HEK293 (cell line): ENCODE measurements around the gene ARHGAP6.

Experiments
- CTCF ChIA-PET: fragments of 350-600 bp; formaldehyde crosslinking; extraction: SDS; loops from one replicate; lab custom pipeline; 2021; ENCODE audit warnings: antibody characterized with exemption; lab: Yijun Ruan, JAX
- POLR2A ChIA-PET: fragments of 300-600 bp; formaldehyde crosslinking; extraction: SDS; loops from one replicate; lab custom pipeline; 2020; ENCODE audit warnings: antibody characterized with exemption, inconsistent platforms; lab: Yijun Ruan, JAX
- H3K27ac ChIP-seq: fragments of 200-500 bp; sonication (Bioruptor generic); 2 replicates; pipeline ENCODE4 v1.5.1; 2014; ENCODE audit warnings: low read depth, low read length, control low read depth, inconsistent platforms; ENCODE audit errors: extremely low read depth
- H3K36me3 ChIP-seq, 2 experiments: fragments of 200-500 bp in 1 of 2; sonication (Bioruptor generic) in 1 of 2; 1 replicate in 1 of 2; 2 replicates in 1 of 2; pipeline ENCODE4 v1.5.1; 2014 to 2017; ENCODE audit warnings: inconsistent platforms in 2 of 2, low read length in 2 of 2; ENCODE audit not compliant: control insufficient read depth in 2 of 2, insufficient read depth in 1 of 2
- H3K4me1 ChIP-seq: fragments of 200-500 bp; sonication (Bioruptor generic); 2 replicates; pipeline ENCODE4 v1.5.1; 2014; ENCODE audit warnings: mild to moderate bottlenecking, low read length, inconsistent platforms; ENCODE audit not compliant: control insufficient read depth, insufficient read depth
- H3K4me3 ChIP-seq: 2 replicates; pipeline ENCODE4 v1.5.1; 2011; ENCODE audit warnings: low read depth, mild to moderate bottlenecking, control low read depth, low read length, moderate library complexity
- H3K9me3 ChIP-seq: fragments of 200-500 bp; sonication (Bioruptor generic); 2 replicates; pipeline ENCODE4 v1.5.1; 2014; ENCODE audit warnings: low read depth, low read length, inconsistent platforms; ENCODE audit not compliant: control insufficient read depth, insufficient read depth
- FEZF1 ChIP-seq: fragments of 450-650 bp; formaldehyde crosslinking; IDR thresholded peaks from 2 replicates; pipeline ENCODE4 v1.5.1; 2016; ENCODE audit warnings: missing biosample characterization, missing genetic modification characterization
- GLI4 ChIP-seq: fragments of 450-650 bp; formaldehyde crosslinking; IDR thresholded peaks from 2 replicates; pipeline ENCODE4 v1.5.1; 2016; ENCODE audit warnings: missing biosample characterization, missing genetic modification characterization
- HOXC10 ChIP-seq: sonication (generic); formaldehyde crosslinking; IDR thresholded peaks from 2 replicates; pipeline ENCODE4 v1.8.1; 2023; ENCODE audit warnings: mild to moderate bottlenecking, missing genetic modification reagents
- IKZF3 ChIP-seq: fragments of 450-650 bp; IDR thresholded peaks from 2 replicates; pipeline ENCODE4 v1.5.0; 2018; ENCODE audit warnings: missing biosample characterization, mild to moderate bottlenecking, missing genetic modification characterization, moderate library complexity
- KLF10 ChIP-seq: fragments of 450-650 bp; IDR thresholded peaks from 2 replicates; pipeline ENCODE4 v1.5.1; 2018; ENCODE audit warnings: missing biosample characterization, mild to moderate bottlenecking, missing genetic modification characterization
- OSR2 ChIP-seq: fragments of 450-650 bp; formaldehyde crosslinking; IDR thresholded peaks from 2 replicates; pipeline ENCODE4 v1.5.1; 2016; ENCODE audit warnings: missing biosample characterization, missing genetic modification characterization
- REPIN1 ChIP-seq: fragments of 450-650 bp; formaldehyde crosslinking; IDR thresholded peaks from 2 replicates; pipeline ENCODE4 v1.5.1; 2017; ENCODE audit warnings: missing biosample characterization, missing genetic modification characterization, low read depth
- TRIM28 ChIP-seq: IDR thresholded peaks from 2 replicates; pipeline ENCODE4 v1.6.1; 2011; ENCODE audit warnings: low read length, control low read depth, borderline replicate concordance
- YY1 ChIP-seq: fragments of 450-650 bp; formaldehyde crosslinking; IDR thresholded peaks from 2 replicates; pipeline ENCODE4 v1.5.1; 2018; ENCODE audit warnings: missing biosample characterization, missing genetic modification characterization
- ZBTB17 ChIP-seq: fragments of 450-650 bp; formaldehyde crosslinking; IDR thresholded peaks from 2 replicates; pipeline ENCODE4 v1.5.1; 2016; ENCODE audit warnings: missing biosample characterization, missing genetic modification characterization
- ZEB2 ChIP-seq: fragments of 450-650 bp; formaldehyde crosslinking; IDR thresholded peaks from 2 replicates; pipeline ENCODE4 v1.5.1; 2016; ENCODE audit warnings: missing biosample characterization, missing genetic modification characterization
- ZFP37 ChIP-seq: fragments of 450-650 bp; formaldehyde crosslinking; IDR thresholded peaks from 2 replicates; pipeline ENCODE4 v1.5.1; 2016; ENCODE audit warnings: missing biosample characterization, missing genetic modification characterization
- ZNF121 ChIP-seq: fragments of 450-650 bp; formaldehyde crosslinking; IDR thresholded peaks from 2 replicates; pipeline ENCODE4 v1.5.1; 2016; ENCODE audit warnings: missing biosample characterization, missing genetic modification characterization
- ZNF146 ChIP-seq: fragments of 450-650 bp; formaldehyde crosslinking; IDR thresholded peaks from 2 replicates; pipeline ENCODE4 v1.5.1; 2016; ENCODE audit warnings: missing biosample characterization, missing genetic modification characterization
- ZNF157 ChIP-seq: fragments of 450-650 bp; formaldehyde crosslinking; IDR thresholded peaks from 2 replicates; pipeline ENCODE4 v1.5.1; 2016; ENCODE audit warnings: missing biosample characterization, missing genetic modification characterization
- ZNF214 ChIP-seq: fragments of 450-650 bp; formaldehyde crosslinking; IDR thresholded peaks from 2 replicates; pipeline ENCODE4 v1.5.1; 2017; ENCODE audit warnings: missing biosample characterization, mild to moderate bottlenecking, missing genetic modification characterization, borderline replicate concordance
- ZNF221 ChIP-seq: fragments of 450-650 bp; formaldehyde crosslinking; IDR thresholded peaks from 2 replicates; pipeline ENCODE4 v1.5.1; 2017; ENCODE audit warnings: missing biosample characterization, missing genetic modification characterization, borderline replicate concordance
- ZNF274 ChIP-seq, 2 experiments: fragments of 200-500 bp in 1 of 2; fragments of 450-650 bp in 1 of 2; sonication (Bioruptor generic) in 1 of 2; formaldehyde crosslinking in 1 of 2; IDR thresholded peaks; 2 replicates each; pipeline versions ENCODE4 v1.5.1 to v1.6.1; 2014 to 2016; ENCODE audit warnings: borderline replicate concordance in 1 of 2, inconsistent platforms in 1 of 2, low read length in 1 of 2, missing biosample characterization in 1 of 2, missing genetic modification characterization in 1 of 2
- ZNF398 ChIP-seq: fragments of 450-650 bp; formaldehyde crosslinking; IDR thresholded peaks from 2 replicates; pipeline ENCODE4 v1.5.1; 2017; ENCODE audit warnings: missing biosample characterization, missing genetic modification characterization
- ZNF514 ChIP-seq: fragments of 450-650 bp; formaldehyde crosslinking; IDR thresholded peaks from 2 replicates; pipeline ENCODE4 v1.5.1; 2016; ENCODE audit warnings: missing biosample characterization, missing genetic modification characterization
- ZNF596 ChIP-seq: fragments of 450-650 bp; IDR thresholded peaks from 2 replicates; pipeline ENCODE4 v1.5.0; 2018; ENCODE audit warnings: missing biosample characterization, mild to moderate bottlenecking, missing genetic modification characterization, moderate library complexity
- ZNF624 ChIP-seq: fragments of 450-650 bp; formaldehyde crosslinking; IDR thresholded peaks from 2 replicates; pipeline ENCODE4 v1.5.1; 2017; ENCODE audit warnings: missing biosample characterization, missing genetic modification characterization
- ZNF677 ChIP-seq: fragments of 450-650 bp; IDR thresholded peaks from 2 replicates; pipeline ENCODE4 v1.5.0; 2018; ENCODE audit warnings: missing biosample characterization, mild to moderate bottlenecking, missing genetic modification characterization, moderate library complexity
- ZNF76 ChIP-seq: fragments of 450-650 bp; formaldehyde crosslinking; IDR thresholded peaks from 2 replicates; pipeline ENCODE4; 2016; ENCODE audit warnings: low read depth, missing biosample characterization, missing genetic modification characterization, borderline replicate concordance
- ZNF776 ChIP-seq: fragments of 450-650 bp; formaldehyde crosslinking; IDR thresholded peaks from 2 replicates; pipeline ENCODE4 v1.5.0; 2017; ENCODE audit warnings: missing biosample characterization, missing genetic modification characterization, borderline replicate concordance
- ZXDB ChIP-seq: fragments of 450-650 bp; formaldehyde crosslinking; IDR thresholded peaks from 2 replicates; pipeline ENCODE4 v1.5.1; 2016; ENCODE audit warnings: missing biosample characterization, missing genetic modification characterization
- TF ChIP-seq, protein P1 (sequence below): fragments of 450-650 bp; IDR thresholded peaks from 2 replicates; pipeline ENCODE4 v1.5.1; 2018; ENCODE audit warnings: missing biosample characterization, mild to moderate bottlenecking, missing genetic modification characterization
- TF ChIP-seq, protein P2 (sequence below): fragments of 450-650 bp; formaldehyde crosslinking; IDR thresholded peaks from 2 replicates; pipeline ENCODE4 v1.5.1; 2016; ENCODE audit warnings: missing biosample characterization, missing genetic modification characterization
- TF ChIP-seq, protein P3 (sequence below): fragments of 450-650 bp; formaldehyde crosslinking; IDR thresholded peaks from 2 replicates; pipeline ENCODE4 v1.5.1; 2016; ENCODE audit warnings: missing biosample characterization, missing genetic modification characterization

ARHGAP6 gene

DNA sequence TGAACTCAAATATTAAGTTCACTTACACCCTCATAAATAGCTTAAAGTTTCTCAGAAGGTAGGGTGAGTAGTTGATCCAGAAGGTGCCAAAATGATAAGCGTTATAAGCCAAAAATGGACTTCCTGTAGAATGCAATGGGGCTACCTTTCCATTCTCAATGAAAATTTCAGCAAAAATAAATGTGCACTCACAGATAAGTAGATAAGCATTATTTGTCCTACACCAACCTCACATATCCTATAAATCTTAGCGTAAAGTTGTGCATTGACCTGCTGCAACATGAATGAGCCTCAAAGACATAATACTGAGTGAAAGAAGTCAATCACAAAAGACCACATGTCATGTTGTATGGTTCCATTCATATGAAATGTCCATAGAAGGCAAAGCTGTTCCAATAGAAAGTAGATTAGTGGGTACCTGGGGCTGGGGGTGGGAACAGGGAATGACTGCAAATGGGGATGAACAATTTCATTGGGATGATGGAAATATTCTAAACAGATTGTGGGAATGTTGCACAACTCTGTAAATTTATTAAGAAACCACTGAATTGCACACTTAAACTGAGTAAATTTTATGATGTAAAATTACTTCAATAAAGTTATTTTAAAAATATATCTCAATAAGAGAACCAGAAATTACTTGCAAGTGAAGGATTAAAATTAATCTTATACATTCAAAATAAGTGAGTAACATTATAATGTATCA, 271.6 kb downstream of the ARHGAP6 start:
- H3K4me3 ChIP-seq = no peak overlapping the region
- H3K9me3 ChIP-seq = no peaks in the 10 kb centered on the region
- H3K27ac ChIP-seq = no peak overlapping the region
- POLR2A ChIA-PET = no interaction called here
- CTCF ChIA-PET = interaction anchor here (0.8 kb wide), 1 partner anchor 9 kb away, joined by 3 read pairs; no protein-coding TSS in a partner anchor
- TF ChIP-seq HOXC10 (no peak), ZNF514 (tag by site-specific recombination) (no peak), ZNF221 (tag by site-specific recombination) (no peak), FEZF1 (tag by site-specific recombination) (no peak), ZNF157 (no peak), ZXDB (tag by site-specific recombination) (no peak), ZNF274 (IDR thresholded peaks at IDR 0.05; ENCODE audit: low read length) (no peak), ZNF274 (tag by site-specific recombination; IDR thresholded peaks at IDR 0.05; ENCODE audit: borderline replicate concordance) (no peak), ZNF776 (tag by site-specific recombination) (no peak), OSR2 (tag by site-specific recombination) (no peak), ZNF624 (tag by site-specific recombination) (no peak), REPIN1 (tag by site-specific recombination) (no peak), TRIM28 (no peak), ZNF121 (no peak), GLI4 (tag by site-specific recombination) (no peak), ZNF214 (no peak), ZEB2 (no peak), ZNF596 (tag by site-specific recombination) (no peak)
- TF ChIP-seq, protein P1, sequence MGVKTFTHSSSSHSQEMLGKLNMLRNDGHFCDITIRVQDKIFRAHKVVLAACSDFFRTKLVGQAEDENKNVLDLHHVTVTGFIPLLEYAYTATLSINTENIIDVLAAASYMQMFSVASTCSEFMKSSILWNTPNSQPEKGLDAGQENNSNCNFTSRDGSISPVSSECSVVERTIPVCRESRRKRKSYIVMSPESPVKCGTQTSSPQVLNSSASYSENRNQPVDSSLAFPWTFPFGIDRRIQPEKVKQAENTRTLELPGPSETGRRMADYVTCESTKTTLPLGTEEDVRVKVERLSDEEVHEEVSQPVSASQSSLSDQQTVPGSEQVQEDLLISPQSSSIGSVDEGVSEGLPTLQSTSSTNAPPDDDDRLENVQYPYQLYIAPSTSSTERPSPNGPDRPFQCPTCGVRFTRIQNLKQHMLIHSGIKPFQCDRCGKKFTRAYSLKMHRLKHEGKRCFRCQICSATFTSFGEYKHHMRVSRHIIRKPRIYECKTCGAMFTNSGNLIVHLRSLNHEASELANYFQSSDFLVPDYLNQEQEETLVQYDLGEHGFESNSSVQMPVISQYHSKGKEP (tag by site-specific recombination) = no peak
- no peaks in the 10 kb centered on the region for H3K36me3 ChIP-seq
- H3K4me1 ChIP-seq = no peaks in the 10 kb centered on the region

GRCh38 chrX:11386812-11387211, 278.9 kb downstream of the ARHGAP6 start:
- ChIA-PET POLR2A (no interaction called here), CTCF (no interaction called here)
- H3K36me3 ChIP-seq = no peaks in the 10 kb centered on the region
- H3K9me3 ChIP-seq = no peaks in the 10 kb centered on the region
- no peak overlapping the region for H3K27ac ChIP-seq
- no peak overlapping the region for H3K4me3 ChIP-seq
- no peaks in the 10 kb centered on the region for H3K4me1 ChIP-seq
- TF ChIP-seq ZBTB17 (tag by site-specific recombination) (no peak), HOXC10 (no peak), ZNF514 (tag by site-specific recombination) (no peak), KLF10 (tag by site-specific recombination) (no peak), ZNF398 (no peak), IKZF3 (tag by site-specific recombination) (no peak), ZNF677 (tag by site-specific recombination) (no peak), ZFP37 (tag by site-specific recombination) (no peak), TRIM28 (no peak), ZNF146 (tag by site-specific recombination) (no peak), ZNF76 (no peak), YY1 (no peak)
- TF ChIP-seq, protein P2, sequence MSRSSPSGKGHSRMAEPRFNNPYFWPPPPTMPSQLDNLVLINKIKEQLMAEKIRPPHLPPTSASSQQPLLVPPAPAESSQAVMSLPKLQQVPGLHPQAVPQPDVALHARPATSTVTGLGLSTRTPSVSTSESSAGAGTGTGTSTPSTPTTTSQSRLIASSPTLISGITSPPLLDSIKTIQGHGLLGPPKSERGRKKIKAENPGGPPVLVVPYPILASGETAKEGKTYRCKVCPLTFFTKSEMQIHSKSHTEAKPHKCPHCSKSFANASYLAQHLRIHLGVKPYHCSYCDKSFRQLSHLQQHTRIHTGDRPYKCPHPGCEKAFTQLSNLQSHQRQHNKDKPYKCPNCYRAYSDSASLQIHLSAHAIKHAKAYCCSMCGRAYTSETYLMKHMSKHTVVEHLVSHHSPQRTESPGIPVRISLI (tag by site-specific recombination) = no peak
- TF ChIP-seq, protein P3, sequence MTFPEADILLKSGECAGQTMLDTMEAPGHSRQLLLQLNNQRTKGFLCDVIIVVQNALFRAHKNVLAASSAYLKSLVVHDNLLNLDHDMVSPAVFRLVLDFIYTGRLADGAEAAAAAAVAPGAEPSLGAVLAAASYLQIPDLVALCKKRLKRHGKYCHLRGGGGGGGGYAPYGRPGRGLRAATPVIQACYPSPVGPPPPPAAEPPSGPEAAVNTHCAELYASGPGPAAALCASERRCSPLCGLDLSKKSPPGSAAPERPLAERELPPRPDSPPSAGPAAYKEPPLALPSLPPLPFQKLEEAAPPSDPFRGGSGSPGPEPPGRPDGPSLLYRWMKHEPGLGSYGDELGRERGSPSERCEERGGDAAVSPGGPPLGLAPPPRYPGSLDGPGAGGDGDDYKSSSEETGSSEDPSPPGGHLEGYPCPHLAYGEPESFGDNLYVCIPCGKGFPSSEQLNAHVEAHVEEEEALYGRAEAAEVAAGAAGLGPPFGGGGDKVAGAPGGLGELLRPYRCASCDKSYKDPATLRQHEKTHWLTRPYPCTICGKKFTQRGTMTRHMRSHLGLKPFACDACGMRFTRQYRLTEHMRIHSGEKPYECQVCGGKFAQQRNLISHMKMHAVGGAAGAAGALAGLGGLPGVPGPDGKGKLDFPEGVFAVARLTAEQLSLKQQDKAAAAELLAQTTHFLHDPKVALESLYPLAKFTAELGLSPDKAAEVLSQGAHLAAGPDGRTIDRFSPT (tag by site-specific recombination) = no peak
